C4-2B (cell line): ENCODE data around the gene MST1.

Source experiments
- H3K27ac ChIP-seq: fragments of 450-650 bp; 2 replicates; pipeline ENCODE4 v1.5.1; 2017
- ZFX ChIP-seq: fragments of 450-650 bp; IDR thresholded peaks from 2 replicates; pipeline ENCODE4 v1.6.1; 2017
- TF ChIP-seq, protein P1 (sequence below): fragments of 450-650 bp; conservative IDR thresholded peaks from 2 replicates; pipeline ENCODE4 v1.5.1; 2017; ENCODE audit warnings: mild to moderate bottlenecking

MST1 gene

DNA sequence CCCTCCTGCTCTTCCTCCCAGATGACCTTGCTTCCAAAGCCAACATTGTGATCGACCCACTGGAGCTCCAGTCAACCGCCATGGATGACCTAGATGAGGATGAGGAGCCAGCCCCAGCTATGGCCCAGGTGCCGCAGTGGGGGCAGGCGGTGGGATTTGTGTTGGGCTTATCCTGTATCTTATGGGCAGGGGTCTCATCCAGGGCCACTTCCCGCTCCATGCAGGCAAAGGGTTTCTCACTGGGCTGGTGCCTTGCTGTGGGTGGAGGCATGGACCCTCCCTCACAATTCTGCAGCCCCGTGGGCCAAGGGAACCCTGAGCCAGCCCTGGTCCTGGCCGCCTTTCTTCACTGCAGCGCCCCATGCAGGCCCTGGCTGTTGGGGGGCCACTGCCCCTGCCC, 15.4 kb upstream of the MST1 start:
- no peak overlapping the region for H3K27ac ChIP-seq
- no peak for TF ChIP-seq ZFX
- TF ChIP-seq, protein P1, sequence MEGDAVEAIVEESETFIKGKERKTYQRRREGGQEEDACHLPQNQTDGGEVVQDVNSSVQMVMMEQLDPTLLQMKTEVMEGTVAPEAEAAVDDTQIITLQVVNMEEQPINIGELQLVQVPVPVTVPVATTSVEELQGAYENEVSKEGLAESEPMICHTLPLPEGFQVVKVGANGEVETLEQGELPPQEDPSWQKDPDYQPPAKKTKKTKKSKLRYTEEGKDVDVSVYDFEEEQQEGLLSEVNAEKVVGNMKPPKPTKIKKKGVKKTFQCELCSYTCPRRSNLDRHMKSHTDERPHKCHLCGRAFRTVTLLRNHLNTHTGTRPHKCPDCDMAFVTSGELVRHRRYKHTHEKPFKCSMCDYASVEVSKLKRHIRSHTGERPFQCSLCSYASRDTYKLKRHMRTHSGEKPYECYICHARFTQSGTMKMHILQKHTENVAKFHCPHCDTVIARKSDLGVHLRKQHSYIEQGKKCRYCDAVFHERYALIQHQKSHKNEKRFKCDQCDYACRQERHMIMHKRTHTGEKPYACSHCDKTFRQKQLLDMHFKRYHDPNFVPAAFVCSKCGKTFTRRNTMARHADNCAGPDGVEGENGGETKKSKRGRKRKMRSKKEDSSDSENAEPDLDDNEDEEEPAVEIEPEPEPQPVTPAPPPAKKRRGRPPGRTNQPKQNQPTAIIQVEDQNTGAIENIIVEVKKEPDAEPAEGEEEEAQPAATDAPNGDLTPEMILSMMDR: no peak

DNA sequence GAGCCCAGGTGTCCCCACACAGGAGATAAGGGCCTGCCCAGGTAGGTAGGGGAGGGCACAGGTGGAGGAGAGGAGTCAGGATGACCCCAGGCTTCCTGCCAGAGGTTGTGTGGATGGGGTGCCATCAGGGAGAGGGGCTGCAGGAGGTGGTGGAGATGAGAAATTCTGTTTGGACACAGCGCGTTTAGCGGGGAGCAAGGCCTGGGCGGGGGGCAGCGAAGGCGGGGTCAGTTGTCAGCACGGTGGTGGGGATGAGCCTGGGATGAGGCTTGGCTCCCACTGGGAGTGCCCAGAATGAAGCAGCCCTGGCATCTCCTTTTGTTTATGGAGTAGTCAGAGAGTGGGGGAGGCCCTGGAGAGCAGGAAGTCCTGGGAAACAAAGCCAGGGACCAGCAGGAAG, 14.7 kb upstream of the MST1 start:
- TF ChIP-seq ZFX: no peak
- TF ChIP-seq, protein P1: no peak
- H3K27ac ChIP-seq: no peak overlapping the region

DNA sequence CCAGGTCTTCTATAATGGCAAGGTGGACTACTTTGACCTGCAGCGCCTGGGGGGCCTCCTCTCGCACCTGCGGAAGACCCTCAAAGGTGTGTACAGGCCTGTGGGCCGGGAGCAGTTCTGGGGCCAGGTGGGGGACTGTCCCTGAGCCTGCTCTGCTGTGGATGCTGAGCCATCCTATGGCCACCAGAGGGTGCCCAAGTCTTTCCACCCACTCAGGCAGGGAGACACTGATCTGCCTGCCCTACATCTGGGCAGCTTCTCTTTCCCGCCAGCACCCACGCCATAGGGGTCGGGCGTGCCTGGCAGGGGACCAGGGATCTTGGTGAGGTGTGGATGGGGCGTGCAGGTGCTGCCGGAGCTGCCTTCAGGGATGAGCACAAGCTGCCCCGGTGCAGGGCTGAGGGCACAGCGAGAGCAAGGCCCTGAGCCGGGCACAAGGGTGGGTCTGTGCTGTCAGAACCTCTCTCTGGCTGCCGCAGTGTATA, 14.2 kb upstream of the MST1 start:
- no peak for TF ChIP-seq ZFX
- TF ChIP-seq, protein P1: peak; percentile 88
- H3K27ac ChIP-seq: no peak overlapping the region

DNA sequence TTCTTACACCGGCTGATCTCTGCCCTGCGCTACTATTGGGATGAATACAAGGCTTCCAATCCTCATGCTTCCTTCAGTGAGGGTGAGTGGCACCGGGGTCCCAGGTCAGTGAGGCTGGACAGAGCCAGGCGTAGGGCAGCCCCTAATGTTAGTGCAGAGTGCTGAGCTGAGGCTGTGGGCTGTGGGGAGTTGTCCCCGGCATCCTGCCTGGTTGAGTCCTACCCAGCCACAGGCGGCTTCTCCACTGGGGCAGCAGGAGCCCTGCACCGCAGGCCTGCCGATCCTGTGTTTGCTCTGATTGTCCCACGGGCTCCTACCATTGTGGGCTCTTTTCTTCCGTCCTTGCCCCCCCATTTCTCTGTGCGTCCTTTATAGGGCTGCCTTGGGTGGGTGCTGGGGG, 13.4 kb upstream of the MST1 start:
- no peak overlapping the region for H3K27ac ChIP-seq
- TF ChIP-seq, protein P1: no peak
- no peak for TF ChIP-seq ZFX

DNA sequence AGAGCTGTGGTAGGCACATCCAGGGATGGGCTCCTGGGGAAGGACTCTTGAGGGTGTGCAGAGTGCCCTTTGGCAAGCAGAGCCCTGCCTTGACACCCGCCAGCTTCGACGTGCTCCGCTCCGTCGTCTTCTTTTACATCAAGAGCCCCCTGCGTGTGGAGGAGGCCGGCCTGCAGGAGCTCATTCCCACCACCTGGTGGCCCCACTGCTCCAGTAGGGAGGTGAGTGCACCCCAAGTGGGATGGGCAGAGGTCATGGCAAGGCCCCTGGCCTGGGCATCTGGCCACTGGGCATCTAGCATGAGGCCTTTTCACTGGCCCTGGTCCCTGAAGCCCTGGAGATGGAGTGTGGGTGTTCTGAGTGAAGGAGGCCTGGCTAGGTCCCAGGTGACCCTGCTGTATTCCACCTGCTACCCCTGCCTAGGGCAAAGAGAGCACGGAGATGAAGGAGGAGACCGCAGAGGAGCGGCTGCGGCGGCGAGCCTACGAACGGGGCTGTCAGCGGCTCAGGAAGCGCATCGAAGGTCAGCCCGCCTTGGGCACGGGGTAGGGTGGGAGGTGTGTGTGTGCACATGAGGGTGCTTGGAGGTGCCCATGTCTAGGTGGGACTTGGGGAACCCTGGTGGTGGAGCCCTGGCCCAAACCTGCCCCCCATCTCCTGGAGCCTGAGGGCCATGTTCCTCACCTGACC, 12.3 kb upstream of the MST1 start:
- TF ChIP-seq ZFX: no peak
- TF ChIP-seq, protein P1: peak; percentile 39

DNA sequence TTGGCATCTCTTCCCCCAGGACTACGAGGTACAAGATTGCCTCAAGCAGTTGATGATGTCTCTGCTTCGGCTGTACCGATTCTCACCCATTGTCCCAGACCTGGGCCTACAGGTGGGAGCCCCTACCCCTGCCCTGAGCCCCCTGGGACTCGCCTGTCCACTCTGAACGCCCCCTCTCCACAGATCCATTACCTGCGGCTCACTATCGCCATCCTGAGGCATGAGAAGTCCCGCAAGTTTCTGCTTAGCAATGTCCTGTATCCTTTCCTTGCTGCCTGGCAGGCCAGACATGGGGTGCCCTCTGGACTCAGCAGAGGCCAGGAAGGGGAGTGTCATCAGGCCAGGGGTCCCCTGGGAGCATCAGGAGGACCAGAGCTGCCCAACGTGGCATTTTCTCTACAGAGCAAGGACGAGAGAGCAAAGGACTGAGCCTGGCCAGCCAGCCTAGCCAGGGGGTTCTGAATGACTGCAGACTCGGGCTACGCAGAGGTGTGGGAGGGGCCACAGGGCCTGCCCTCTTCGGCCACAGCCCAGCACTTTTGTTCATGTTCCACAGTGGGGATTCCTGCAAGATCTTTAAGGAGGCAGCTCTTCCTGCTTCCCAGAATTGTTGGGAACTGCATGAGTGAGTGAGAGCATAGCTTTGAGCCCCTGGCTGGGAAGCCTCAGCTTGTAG, 11.3 kb upstream of the MST1 start:
- H3K27ac ChIP-seq: no peak overlapping the region
- TF ChIP-seq, protein P1: no peak
- no peak for TF ChIP-seq ZFX

More for the DNA sequence above, 12.3 kb upstream of the MST1 start:
- H3K27ac ChIP-seq: no peak overlapping the region

DNA sequence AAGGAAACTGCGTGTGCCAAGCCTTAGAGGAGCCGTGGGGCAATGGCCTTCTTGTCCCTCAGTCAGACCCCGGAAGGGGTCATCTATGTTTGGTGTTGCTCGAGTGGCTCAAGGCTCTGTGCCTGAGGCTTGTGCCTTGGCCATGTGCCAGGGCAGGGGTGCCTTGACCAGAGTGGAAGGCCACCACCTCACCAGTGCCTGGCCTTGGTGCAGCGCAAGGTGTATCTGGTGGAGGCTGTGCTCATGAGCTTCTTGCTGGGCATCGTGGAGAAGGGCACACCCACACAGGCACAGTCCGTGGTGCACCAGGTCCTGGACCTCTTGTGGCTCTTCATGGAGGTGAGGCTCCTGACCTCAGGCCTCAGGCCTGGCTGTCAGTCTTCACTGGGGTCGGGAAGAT, 10.7 kb upstream of the MST1 start:
- TF ChIP-seq, protein P1: no peak
- TF ChIP-seq ZFX: no peak
- H3K27ac ChIP-seq: no peak overlapping the region
